Osteocyte (in vitro differentiated cells): ENCODE results near the gene ADAMTS8. TPM values are rescaled to one million over a fixed set of nuclear protein-coding genes. Genes with fewer than 3 reads are reported as not detected.

Experiments used
- DNase-seq: peaks from one replicate; pipeline ENCODE4 v3.0.0; 2021; ENCODE audit warnings: mixed read lengths; ENCODE audit not compliant: unreplicated experiment; ENCODE audit errors: extremely low spot score
- H3K27ac Mint-ChIP-seq: one replicate; pipeline ENCODE4 v1.8.0; 2021; ENCODE audit warnings: mild to moderate bottlenecking, mixed read lengths; ENCODE audit not compliant: unreplicated experiment
- H3K27me3 Mint-ChIP-seq: one replicate; pipeline ENCODE4 v1.8.0; 2021; ENCODE audit warnings: mixed read lengths; ENCODE audit not compliant: unreplicated experiment
- H3K36me3 Mint-ChIP-seq: one replicate; pipeline ENCODE4 v1.8.0; 2021; ENCODE audit warnings: mixed read lengths; ENCODE audit not compliant: unreplicated experiment
- H3K4me1 Mint-ChIP-seq: one replicate; pipeline ENCODE4 v1.8.0; 2021; ENCODE audit warnings: mixed read lengths; ENCODE audit not compliant: unreplicated experiment
- H3K4me3 Mint-ChIP-seq: one replicate; pipeline ENCODE4 v1.8.0; 2021; ENCODE audit warnings: mild to moderate bottlenecking, moderate library complexity, mixed read lengths; ENCODE audit not compliant: unreplicated experiment
- H3K9me3 Mint-ChIP-seq: one replicate; pipeline ENCODE4 v1.8.0; 2021; ENCODE audit warnings: mixed read lengths; ENCODE audit not compliant: unreplicated experiment
- total RNA-seq: library from RNA; stranded (reverse); gene quantifications from 2 replicates; pipeline ENCODE4 v1.2.1, GENCODE V29; 2021
- TF ChIP-seq, protein P1 (sequence below): fragments of 200-600 bp; sonication (generic); IDR thresholded peaks from 2 replicates; pipeline ENCODE4 v1.5.0; 2021; ENCODE audit warnings: antibody characterized with exemption, mild to moderate bottlenecking, moderate library complexity

The ADAMTS8 gene
- total RNA-seq, 1 donor from 2014 or later = 0.19 TPM

GRCh38 chr11:130424613-130425140, 3.7 kb downstream of the ADAMTS8 start:
- TF ChIP-seq, protein P1, sequence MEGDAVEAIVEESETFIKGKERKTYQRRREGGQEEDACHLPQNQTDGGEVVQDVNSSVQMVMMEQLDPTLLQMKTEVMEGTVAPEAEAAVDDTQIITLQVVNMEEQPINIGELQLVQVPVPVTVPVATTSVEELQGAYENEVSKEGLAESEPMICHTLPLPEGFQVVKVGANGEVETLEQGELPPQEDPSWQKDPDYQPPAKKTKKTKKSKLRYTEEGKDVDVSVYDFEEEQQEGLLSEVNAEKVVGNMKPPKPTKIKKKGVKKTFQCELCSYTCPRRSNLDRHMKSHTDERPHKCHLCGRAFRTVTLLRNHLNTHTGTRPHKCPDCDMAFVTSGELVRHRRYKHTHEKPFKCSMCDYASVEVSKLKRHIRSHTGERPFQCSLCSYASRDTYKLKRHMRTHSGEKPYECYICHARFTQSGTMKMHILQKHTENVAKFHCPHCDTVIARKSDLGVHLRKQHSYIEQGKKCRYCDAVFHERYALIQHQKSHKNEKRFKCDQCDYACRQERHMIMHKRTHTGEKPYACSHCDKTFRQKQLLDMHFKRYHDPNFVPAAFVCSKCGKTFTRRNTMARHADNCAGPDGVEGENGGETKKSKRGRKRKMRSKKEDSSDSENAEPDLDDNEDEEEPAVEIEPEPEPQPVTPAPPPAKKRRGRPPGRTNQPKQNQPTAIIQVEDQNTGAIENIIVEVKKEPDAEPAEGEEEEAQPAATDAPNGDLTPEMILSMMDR = no peak
- Mint-ChIP-seq H3K27me3 (peaks cover 69% of the 10 kb centered on the region), H3K27ac (no peak overlapping the region), H3K36me3 (peaks cover 5% of the 10 kb centered on the region), H3K9me3 (no peaks in the 10 kb centered on the region), H3K4me3 (no peak overlapping the region), H3K4me1 (peaks cover 16% of the 10 kb centered on the region)
- DNase-seq = no peak

DNA sequence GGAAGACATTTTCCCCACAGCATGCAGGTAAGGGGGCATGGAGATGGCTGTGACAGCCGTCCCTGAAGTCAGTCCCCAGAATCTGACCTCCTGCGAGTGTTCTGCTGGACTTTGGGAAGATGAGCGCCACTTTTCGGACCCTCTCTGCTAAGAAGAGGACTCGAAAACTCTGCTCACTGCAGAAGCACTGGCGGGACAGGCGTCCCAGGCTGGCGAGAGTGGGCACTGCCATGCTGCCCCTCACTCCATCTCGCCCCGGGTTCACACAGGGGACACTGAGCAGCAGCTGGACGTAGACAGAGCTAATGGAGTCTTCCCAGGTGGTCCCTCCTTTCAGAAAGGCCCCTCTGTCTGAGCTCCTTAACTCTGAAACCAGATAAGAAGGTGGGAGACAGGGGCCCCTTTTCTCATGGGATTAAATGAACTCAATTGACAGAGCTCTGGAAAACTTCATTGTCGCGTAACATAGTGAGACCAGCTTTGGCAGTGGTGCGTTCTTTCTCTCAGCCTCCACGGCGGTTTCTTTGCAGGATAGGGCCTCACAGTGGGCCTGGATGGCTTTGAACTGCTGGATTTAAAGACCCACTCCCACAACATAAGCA, 4.8 kb downstream of the ADAMTS8 start:
- no peaks in the 10 kb centered on the region for H3K9me3 Mint-ChIP-seq
- H3K4me1 Mint-ChIP-seq = peaks cover 12% of the 10 kb centered on the region
- peaks cover 58% of the 10 kb centered on the region for H3K27me3 Mint-ChIP-seq
- TF ChIP-seq, protein P1 = no peak
- no peak for DNase-seq
- no peak overlapping the region for H3K27ac Mint-ChIP-seq
- peaks cover 2% of the 10 kb centered on the region for H3K36me3 Mint-ChIP-seq
- H3K4me3 Mint-ChIP-seq = no peak overlapping the region

DNA sequence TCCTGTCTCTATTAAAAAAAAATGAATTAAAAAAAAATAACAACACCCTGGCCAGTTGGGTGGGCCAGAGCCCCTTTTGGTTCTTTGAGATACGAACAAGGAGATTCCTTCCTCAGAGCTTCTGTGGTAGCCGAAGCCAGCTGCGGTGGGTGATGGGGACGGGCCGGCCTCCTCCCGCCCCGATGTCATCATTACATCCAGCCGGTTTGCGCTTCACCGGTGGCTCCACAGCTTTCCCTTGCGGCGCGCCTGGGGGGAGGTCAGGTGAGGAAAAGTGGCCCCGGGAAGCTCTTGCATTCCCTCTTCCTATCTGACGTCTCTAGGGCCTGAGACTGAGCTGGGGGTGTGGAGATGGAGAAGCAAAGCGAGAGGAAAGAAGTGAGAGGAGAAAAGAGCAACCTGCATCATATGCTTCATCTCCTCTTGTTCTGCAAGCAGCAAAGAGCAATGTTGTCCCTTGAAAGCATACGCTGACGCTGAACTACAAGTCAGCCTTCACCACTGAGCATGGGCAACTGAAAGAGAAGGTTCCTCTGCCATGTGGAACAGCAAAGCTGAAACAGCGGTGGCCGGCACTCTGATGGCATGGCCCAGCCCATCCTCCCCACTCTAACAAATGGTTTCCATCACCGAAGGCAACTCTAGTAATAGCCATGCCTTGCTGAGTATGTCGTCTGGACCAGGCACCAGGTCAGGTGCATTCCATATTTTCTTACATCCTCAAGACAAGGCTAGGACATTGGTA, 6.0 kb downstream of the ADAMTS8 start:
- H3K4me1 Mint-ChIP-seq = peaks cover 13% of the 10 kb centered on the region
- H3K9me3 Mint-ChIP-seq = no peaks in the 10 kb centered on the region

GRCh38 chr11:130421697-130422096, 6.7 kb downstream of the ADAMTS8 start:
- Mint-ChIP-seq H3K9me3 (no peaks in the 10 kb centered on the region), H3K27me3 (peaks cover 48% of the 10 kb centered on the region), H3K4me3 (no peak overlapping the region), H3K4me1 (peaks cover 7% of the 10 kb centered on the region), H3K27ac (no peak overlapping the region), H3K36me3 (no peaks in the 10 kb centered on the region)
- DNase-seq = no peak
- TF ChIP-seq, protein P1 = no peak

More for the DNA sequence above, 6.0 kb downstream of the ADAMTS8 start:
- DNase-seq = no peak
- H3K27ac Mint-ChIP-seq = no peak overlapping the region
- no peak overlapping the region for H3K4me3 Mint-ChIP-seq
- peaks cover 55% of the 10 kb centered on the region for H3K27me3 Mint-ChIP-seq
- TF ChIP-seq, protein P1 = no peak
- no peaks in the 10 kb centered on the region for H3K36me3 Mint-ChIP-seq

- Mint-ChIP-seq H3K36me3 (no peaks in the 10 kb centered on the region), H3K27me3 (peaks cover 46% of the 10 kb centered on the region)
- TF ChIP-seq, protein P1 = no peak
Measured at GRCh38 chr11:130421199-130421585, 7.2 kb downstream of the ADAMTS8 start.

More at GRCh38 chr11:130421199-130421585, 7.2 kb downstream of the ADAMTS8 start:
- H3K4me3 Mint-ChIP-seq = no peak overlapping the region
- no peak overlapping the region for H3K27ac Mint-ChIP-seq
- no peak for DNase-seq
- no peaks in the 10 kb centered on the region for H3K9me3 Mint-ChIP-seq
- H3K4me1 Mint-ChIP-seq = peaks cover 7% of the 10 kb centered on the region
